HG02571 (cell line): ENCODE data around the gene OTUB1.

Experiments
- ATAC-seq: cut with Tn5 transposase; IDR thresholded peaks from one replicate; pipeline ENCODE4 v1.9.1; 2021; ENCODE audit warnings: mild to moderate bottlenecking, moderate library complexity; ENCODE audit not compliant: unreplicated experiment

The OTUB1 gene

GRCh38 chr11:64003807-64004589 is 17.8 kb downstream of the OTUB1 start:
- no peak for ATAC-seq

- ATAC-seq = no peak
Measured at GRCh38 chr11:64004590-64004984, 18.3 kb downstream of the OTUB1 start.

GRCh38 chr11:64005691-64006090 is 19.5 kb downstream of the OTUB1 start:
- ATAC-seq = no peak

- ATAC-seq = no peak
Measured at GRCh38 chr11:64006398-64006797, 20.2 kb downstream of the OTUB1 start.

- ATAC-seq = no peak
Measured at GRCh38 chr11:64007160-64007628, 21.0 kb downstream of the OTUB1 start.

- ATAC-seq = no peak
Measured at GRCh38 chr11:64007629-64008282, 21.5 kb downstream of the OTUB1 start.

- ATAC-seq = no peak
Measured at GRCh38 chr11:64008283-64008913, 22.2 kb downstream of the OTUB1 start.

- ATAC-seq = no peak
Measured at GRCh38 chr11:64008914-64009633, 22.8 kb downstream of the OTUB1 start.

- no peak for ATAC-seq
Measured at GRCh38 chr11:64009710-64010109, 23.5 kb downstream of the OTUB1 start.

GRCh38 chr11:64010783-64011182 is 24.5 kb downstream of the OTUB1 start:
- ATAC-seq = no peak

GRCh38 chr11:64011371-64011770 is 25.1 kb downstream of the OTUB1 start:
- ATAC-seq = no peak

GRCh38 chr11:64013141-64013896 is 27.1 kb downstream of the OTUB1 start:
- ATAC-seq = no peak

- ATAC-seq = no peak
Measured at GRCh38 chr11:64014356-64014755, 28.1 kb downstream of the OTUB1 start.

- no peak for ATAC-seq
Measured at GRCh38 chr11:64015510-64015909, 29.3 kb downstream of the OTUB1 start.

GRCh38 chr11:64015935-64016845 is 30.0 kb downstream of the OTUB1 start:
- no peak for ATAC-seq

- ATAC-seq = no peak
Measured at GRCh38 chr11:64017945-64018224, 31.6 kb downstream of the OTUB1 start.

- no peak for ATAC-seq
Measured at GRCh38 chr11:64018310-64018709, 32.1 kb downstream of the OTUB1 start.

- ATAC-seq = no peak
Measured at GRCh38 chr11:64019106-64020037, 33.1 kb downstream of the OTUB1 start.
